Ecto neural progenitor cell (in vitro differentiated cells): ENCODE data around the gene CCDC141.
"Not testable (repeated sequence)": the region's sequence is repeated elsewhere in the genome, so short reads cannot be mapped to it uniquely, and the experiment has no call there.

Experiments used
- DNase-seq: peaks from one replicate; pipeline ENCODE4 v3.0.0-alpha.2; 2018; ENCODE audit warnings: low spot score

CCDC141 gene, protein sequence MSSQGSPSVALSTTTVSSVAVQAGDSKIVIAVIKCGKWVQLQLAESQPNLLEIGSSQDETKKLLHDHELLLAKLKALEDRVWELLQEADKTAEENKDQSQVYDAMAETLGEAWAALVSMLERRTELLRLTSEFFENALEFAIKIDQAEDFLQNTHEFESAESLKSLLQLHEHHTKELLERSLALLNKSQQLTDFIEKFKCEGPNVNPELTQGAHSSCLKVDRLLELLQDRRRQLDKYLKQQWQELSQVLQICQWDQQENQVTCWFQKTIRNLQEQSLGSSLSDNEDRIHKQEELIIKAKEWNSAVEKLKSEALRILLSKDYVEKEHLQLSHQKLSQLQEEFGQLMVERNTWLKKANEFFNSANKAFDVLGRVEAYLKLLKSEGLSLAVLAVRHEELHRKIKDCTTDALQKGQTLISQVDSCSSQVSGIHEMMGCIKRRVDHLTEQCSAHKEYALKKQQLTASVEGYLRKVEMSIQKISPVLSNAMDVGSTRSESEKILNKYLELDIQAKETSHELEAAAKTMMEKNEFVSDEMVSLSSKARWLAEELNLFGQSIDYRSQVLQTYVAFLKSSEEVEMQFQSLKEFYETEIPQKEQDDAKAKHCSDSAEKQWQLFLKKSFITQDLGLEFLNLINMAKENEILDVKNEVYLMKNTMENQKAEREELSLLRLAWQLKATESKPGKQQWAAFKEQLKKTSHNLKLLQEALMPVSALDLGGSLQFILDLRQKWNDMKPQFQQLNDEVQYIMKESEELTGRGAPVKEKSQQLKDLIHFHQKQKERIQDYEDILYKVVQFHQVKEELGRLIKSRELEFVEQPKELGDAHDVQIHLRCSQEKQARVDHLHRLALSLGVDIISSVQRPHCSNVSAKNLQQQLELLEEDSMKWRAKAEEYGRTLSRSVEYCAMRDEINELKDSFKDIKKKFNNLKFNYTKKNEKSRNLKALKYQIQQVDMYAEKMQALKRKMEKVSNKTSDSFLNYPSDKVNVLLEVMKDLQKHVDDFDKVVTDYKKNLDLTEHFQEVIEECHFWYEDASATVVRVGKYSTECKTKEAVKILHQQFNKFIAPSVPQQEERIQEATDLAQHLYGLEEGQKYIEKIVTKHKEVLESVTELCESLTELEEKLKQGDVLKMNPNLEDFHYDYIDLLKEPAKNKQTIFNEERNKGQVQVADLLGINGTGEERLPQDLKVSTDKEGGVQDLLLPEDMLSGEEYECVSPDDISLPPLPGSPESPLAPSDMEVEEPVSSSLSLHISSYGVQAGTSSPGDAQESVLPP (N-terminal part only)

GRCh38 chr2:179049546-179050311 lies at the start of gene CCDC141:
CCDC141 (minus strand) TSS chr2:179050137; CDS start chr2:179049941, 196 bp downstream.
- no peak for DNase-seq

DNA sequence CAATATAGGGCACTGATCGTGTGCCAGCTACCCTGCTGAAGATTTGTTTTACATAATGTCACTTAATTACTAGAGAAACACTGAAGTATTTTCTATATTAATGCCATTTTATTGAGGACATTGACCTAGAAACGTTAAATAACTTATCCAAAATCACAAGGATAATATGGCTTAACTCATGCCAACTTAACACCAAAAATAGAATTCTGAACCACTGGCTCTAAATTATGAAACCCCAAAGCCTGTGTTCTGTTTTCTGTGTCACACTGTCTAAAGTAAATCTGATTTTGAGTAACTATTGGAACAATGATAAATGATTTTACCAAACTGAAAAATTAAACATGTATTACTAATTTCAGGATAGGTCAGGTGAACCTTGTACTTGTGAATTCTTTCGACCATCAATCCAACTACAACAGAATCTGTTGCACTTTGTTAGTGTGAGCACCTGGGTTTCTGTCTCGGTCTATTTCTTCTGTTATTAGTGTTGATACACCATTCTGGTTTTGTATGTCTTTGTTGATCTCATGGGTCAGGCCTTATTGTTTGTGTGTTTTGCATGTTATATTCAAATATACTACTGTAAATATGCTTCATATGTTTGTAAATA lies 48.2 kb upstream of the CCDC141 start:
- no peak for DNase-seq

- DNase-seq: no peak
These were observed 47.2 kb upstream of the CCDC141 start for GRCh38 chr2:179097131-179097530.

DNA sequence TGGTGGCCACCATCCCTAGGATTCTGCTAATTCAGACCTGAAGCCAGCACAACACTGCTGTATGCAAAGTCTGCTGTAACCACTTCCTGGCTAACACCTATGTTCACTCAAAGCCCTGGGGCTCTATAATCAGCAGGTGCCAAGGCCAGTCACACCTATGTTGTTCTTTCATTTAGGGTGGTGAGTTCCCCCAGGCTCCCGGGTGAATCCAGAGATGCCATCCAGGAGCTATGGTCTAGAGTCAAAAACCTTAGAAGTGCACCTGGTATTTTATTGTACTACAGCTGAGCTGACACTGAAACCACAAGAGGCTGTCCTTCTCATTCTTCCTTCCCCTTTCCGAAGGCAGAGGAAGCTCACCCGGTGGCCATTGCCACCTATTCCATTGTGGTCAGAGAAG lies 46.2 kb upstream of the CCDC141 start:
- DNase-seq: no peak

GRCh38 chr2:179092912-179093311 lies 43.0 kb upstream of the CCDC141 start:
- not testable (repeated sequence) for DNase-seq

GRCh38 chr2:179082697-179083096 lies 32.8 kb upstream of the CCDC141 start:
- no peak for DNase-seq

- DNase-seq: no peak
These were observed 32.0 kb upstream of the CCDC141 start for GRCh38 chr2:179081954-179082353.

DNA sequence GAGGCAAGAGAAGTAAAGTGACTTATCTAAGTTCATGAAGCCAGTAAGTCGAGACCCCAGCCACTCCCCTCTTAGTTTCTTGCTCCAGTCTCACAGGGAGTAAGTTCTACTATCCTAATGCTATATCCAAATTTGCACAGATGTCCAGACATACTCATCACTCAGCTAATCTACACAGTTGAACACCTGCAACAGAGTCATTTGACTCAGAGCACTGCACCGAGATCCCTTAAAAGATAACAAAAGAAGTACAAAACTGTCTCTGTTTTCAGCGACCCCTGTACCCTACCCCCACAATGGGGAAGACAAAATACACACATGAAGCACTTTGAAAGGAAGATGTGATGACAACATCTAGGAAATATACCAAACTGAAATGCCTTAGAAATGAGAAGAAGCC lies 22.6 kb upstream of the CCDC141 start:
- DNase-seq: no peak

- no peak for DNase-seq
These were observed 21.9 kb upstream of the CCDC141 start for GRCh38 chr2:179071810-179072355.

DNA sequence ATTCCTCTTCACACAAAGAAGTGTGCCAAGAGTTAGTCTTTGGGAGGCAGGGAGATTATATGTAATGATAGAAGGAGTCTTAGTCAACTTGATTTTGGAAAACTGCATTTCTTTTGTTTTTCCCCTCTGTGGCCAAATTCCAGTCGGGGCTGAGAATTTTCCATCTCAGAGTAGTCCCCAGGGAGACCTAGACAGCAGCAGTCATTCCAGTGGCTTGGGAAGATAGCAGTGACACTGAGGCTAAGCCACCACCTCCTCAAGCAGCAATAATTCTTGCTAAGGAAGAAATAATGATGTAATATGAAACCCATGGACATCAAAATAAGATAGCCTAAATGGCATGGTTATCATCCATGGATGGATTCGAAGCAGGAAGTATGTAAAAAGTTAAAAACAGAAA lies 21.0 kb upstream of the CCDC141 start:
- no peak for DNase-seq

DNA sequence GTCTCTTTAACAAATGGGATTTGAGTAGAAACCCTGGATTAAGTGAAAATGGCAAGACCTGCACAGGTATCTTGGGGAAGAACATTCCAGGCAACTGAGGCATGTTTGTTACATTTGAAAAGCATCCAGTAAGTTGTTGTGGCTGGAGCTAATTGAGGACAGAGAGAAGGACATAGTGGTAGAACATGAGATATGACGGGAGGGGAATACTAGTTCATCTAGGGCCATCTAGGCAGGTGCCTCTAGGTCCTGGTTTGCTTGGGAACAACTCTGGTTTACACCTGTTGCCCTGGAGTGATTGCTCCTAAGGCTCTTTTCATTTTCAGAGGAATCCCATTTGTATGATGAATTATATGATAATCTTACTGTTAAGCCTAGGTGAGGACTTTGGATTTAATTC lies 19.7 kb upstream of the CCDC141 start:
- DNase-seq: no peak

DNA sequence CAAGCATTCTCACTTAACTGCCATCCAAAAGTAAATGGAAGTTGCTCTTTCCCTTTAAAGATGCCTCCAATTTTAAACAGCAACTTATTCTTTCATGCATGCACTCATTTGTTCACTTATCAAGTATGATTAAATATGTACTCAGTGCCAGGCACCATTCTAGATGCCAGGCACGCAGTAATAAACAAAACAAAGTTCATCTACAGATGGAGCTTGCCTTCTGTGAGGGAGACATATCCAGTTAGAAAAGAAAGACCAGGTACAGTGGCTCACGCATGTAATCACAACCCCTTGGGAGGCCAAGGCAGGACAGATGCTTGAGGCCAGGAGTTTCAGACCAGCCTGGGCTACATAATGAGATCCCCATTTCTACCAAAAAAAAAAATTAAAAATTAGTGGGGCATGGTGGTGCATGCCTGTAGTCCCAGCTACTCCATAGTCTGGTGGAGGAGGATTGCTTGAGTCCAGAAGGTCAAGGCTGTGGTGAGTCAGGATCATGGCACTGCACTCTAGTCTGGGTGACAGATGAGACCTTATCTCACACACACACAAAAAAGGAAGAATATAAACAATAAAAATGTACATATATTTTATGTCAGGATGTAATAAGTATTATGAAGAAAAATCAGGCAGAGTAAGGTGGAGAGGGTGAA lies 19.2 kb upstream of the CCDC141 start:
- DNase-seq: no peak

DNA sequence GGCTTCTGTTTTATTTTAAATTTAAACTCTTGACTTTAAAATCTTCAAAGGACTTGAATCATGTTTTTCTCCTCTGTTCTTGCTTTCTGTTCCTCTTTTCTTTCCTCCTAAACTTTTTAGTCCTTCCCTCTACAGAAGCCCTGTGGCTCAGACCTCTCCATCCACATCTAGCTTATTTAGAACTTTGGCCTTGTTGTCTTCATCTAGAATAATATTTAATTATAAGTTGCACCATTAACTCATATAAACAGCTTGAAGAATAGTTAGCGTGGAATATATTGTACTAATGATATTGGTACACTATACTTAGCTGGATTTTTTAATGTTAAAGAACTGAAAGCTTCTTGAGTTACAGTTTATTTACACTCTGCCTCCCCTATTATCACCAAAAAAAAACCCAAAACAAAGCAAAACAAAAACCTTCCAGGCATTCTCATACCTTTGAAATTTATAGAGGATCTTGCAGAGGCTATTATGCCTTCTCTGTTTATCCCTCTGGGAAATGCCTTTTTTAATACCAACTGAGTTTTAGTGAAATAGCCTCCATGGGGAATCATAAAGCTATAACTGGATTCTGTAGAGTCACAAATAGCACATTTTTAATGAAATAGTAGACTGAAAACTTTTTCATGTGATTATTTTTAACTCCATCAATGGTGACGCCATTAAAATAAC lies 9.2 kb upstream of the CCDC141 start:
- DNase-seq: no peak

GRCh38 chr2:179057737-179058136 lies 7.8 kb upstream of the CCDC141 start:
- no peak for DNase-seq

DNA sequence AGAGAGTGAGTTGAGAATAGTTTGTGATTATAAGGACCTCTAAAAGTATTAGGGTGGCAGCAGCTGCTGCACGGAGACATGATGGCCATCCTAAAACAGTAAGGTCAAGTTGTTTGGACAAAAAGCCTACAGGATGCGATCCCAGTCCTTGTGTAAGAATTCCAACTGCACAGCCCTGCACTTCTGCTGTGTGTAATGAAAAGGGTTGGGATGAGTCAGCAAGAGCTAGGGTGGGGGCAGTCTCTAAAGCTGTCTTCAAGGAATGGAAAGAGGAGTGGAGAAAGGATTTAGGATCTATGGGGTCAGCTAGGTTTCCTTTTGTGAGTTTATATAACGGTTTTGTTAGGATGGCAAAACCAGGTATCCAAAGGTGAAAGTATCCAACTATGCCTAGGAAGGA lies 3.6 kb upstream of the CCDC141 start:
- not testable (repeated sequence) for DNase-seq

DNA sequence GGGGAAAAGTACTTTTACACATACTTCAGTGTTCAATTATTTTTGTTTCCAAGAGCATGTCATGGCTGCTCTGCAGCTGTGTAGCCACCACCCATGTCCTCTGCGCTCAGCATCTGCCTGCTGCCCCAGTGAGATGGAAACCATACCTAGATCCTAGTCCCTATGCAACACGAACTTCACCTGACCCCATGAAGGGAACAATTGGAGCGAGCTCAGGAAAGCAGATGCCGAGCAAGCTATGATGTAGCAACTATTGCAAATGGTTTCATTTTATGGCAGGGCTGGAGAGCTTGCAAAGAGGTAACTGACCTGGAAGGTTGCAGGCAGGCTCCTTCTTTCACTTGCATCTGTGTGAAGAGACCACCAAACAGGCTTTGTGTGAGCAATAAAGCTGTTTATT lies 1.3 kb upstream of the CCDC141 start:
- DNase-seq: no peak

DNA sequence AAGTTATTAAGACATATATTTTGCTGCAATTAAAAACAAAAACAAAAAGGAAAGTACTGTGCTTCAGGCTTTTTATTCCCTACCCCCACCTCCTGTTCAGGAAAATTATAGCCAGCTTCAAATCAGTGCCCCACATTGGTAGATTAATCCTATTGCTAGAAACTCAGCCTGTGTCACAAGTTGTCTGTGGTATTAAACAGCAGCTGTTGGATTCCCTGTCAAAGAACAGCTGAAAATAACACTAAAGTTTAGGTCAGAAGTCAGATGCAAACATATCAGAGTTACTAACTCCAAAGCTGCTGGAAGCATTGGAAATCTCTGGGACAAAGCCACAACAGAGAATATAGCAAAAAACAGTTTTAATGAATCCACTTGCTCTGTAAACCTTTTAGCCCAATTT lies 818 bp upstream of the CCDC141 start:
- no peak for DNase-seq

DNA sequence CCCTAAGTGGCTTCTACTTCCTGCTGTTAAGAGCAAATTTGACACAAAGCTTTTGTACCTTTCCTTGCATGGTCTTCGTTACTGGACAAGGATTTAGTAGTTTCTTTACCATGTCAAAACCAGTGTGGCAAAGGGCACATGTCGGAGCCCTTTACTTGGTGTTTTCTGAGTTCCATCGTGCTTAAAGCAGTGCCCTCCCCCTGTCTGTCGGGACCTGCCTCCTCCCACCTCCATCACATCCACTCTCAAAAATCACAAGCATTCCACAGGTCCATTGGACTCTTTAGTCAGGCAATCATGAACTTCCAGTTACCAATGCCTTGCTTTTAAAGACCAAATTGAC lies 763 bp downstream of the CCDC141 start:
- no peak for DNase-seq

GRCh38 chr2:179048099-179048498 lies 1.8 kb downstream of the CCDC141 start:
- no peak for DNase-seq

- not testable (repeated sequence) for DNase-seq
These were observed 4.3 kb downstream of the CCDC141 start for GRCh38 chr2:179045602-179046001.
